Endothelial cell of umbilical vein (primary cell): Measurements from ENCODE around the gene OR4C6. TPM values are rescaled to one million over a fixed set of nuclear protein-coding genes. Genes with fewer than 3 reads are reported as not detected.

Experiments
- polyA plus RNA-seq, 4 experiments: library from polyadenylated mRNA; depleted of rRNA in 3 of 4; stranded (reverse) in 3 of 4; unstranded in 1 of 4; fragments of >200 nt; gene quantifications; 2 replicates each; pipeline versions ENCODE4 v1.2.1 to v1.2.3, GENCODE V29; 2011 to 2012; ENCODE audit warnings: missing spikeins in 1 of 4
- total RNA-seq: library from RNA; stranded (reverse); gene quantifications from 2 replicates; pipeline ENCODE4 v1.2.3, GENCODE V29; 2021

The OR4C6 gene
- total and polyA plus RNA-seq, 2 donors (not counting 3 experiments of a cell fraction or from before 2014, with no cell fraction given): not detected

Other genes with a start within 250 kb of the OR4C6 start
- gene OR4C15, start 107.7 kb upstream of the OR4C6 start, total RNA-seq: not detected in 2 replicates
- gene OR4C15, start 107.7 kb upstream of the OR4C6 start, polyA plus RNA-seq: not detected in 2 replicates
- not detected in 2 replicates for gene OR4C16, start 90.1 kb upstream of the OR4C6 start, total RNA-seq
- gene OR4C16, start 90.1 kb upstream of the OR4C6 start, polyA plus RNA-seq: not detected in 2 replicates
- not detected in 2 replicates for gene OR4C11, start 54.6 kb upstream of the OR4C6 start, total RNA-seq
- gene OR4C11, start 54.6 kb upstream of the OR4C6 start, polyA plus RNA-seq: not detected in 2 replicates
- not detected in 2 replicates for gene OR4P4, start 27.1 kb upstream of the OR4C6 start, total RNA-seq
- not detected in 2 replicates for gene OR4P4, start 27.1 kb upstream of the OR4C6 start, polyA plus RNA-seq
- gene OR4S2, start 13.9 kb upstream of the OR4C6 start, total RNA-seq: not detected in 2 replicates
- not detected in 2 replicates for gene OR4S2, start 13.9 kb upstream of the OR4C6 start, polyA plus RNA-seq
- gene OR5D13, start 111.2 kb downstream of the OR4C6 start, total RNA-seq: not detected in 2 replicates
- not detected in 2 replicates for gene OR5D13, start 111.2 kb downstream of the OR4C6 start, polyA plus RNA-seq
- not detected in 2 replicates for gene OR5D14, start 133.4 kb downstream of the OR4C6 start, total RNA-seq
- not detected in 2 replicates for gene OR5D14, start 133.4 kb downstream of the OR4C6 start, polyA plus RNA-seq
- gene OR5L1, start 149.2 kb downstream of the OR4C6 start, total RNA-seq: not detected in 2 replicates
- not detected in 2 replicates for gene OR5L1, start 149.2 kb downstream of the OR4C6 start, polyA plus RNA-seq
- gene OR5D18, start 157.4 kb downstream of the OR4C6 start, total RNA-seq: not detected in 2 replicates
- gene OR5D18, start 157.4 kb downstream of the OR4C6 start, polyA plus RNA-seq: not detected in 2 replicates
- gene OR5L2, start 165.0 kb downstream of the OR4C6 start, total RNA-seq: not detected in 2 replicates
- not detected in 2 replicates for gene OR5L2, start 165.0 kb downstream of the OR4C6 start, polyA plus RNA-seq
- gene OR5D16, start 176.6 kb downstream of the OR4C6 start, total RNA-seq: not detected in 2 replicates
- gene OR5D16, start 176.6 kb downstream of the OR4C6 start, polyA plus RNA-seq: not detected in 2 replicates
- not detected in 2 replicates for gene TRIM51, start 221.1 kb downstream of the OR4C6 start, total RNA-seq
- gene TRIM51, start 221.1 kb downstream of the OR4C6 start, polyA plus RNA-seq: not detected in 2 replicates